MM.1S (cell line): ENCODE results near the gene C6orf163.

Experiments used
- DNase-seq: peaks from one replicate; pipeline ENCODE4 v3.0.0-alpha.2; 2015
- H2AFZ ChIP-seq: fragments of 300-600 bp; sonication (generic); 2 replicates; pipeline ENCODE4 v1.6.0; 2016; ENCODE audit warnings: antibody characterized with exemption, low read length
- H3F3A ChIP-seq: fragments of 300-600 bp; sonication (generic); 2 replicates; pipeline ENCODE4 v1.6.1; 2016; ENCODE audit warnings: mild to moderate bottlenecking, antibody characterized with exemption, low read length, moderate library complexity, mixed read lengths; ENCODE audit not compliant: insufficient read depth
- H3K27ac ChIP-seq: fragments of 300-600 bp; sonication (generic); 2 replicates; pipeline ENCODE4 v1.5.1; 2016; ENCODE audit warnings: mild to moderate bottlenecking, low read length
- H3K27me3 ChIP-seq: fragments of 300-600 bp; sonication (generic); replicated peaks from 2 replicates; pipeline ENCODE4 v1.6.0; 2016; ENCODE audit warnings: low read length; ENCODE audit not compliant: insufficient read depth
- H3K36me3 ChIP-seq: fragments of 300-600 bp; sonication (generic); replicated peaks from 2 replicates; pipeline ENCODE4 v1.6.1; 2016; ENCODE audit warnings: mild to moderate bottlenecking, low read length, mixed read lengths; ENCODE audit not compliant: insufficient read depth
- H3K4me1 ChIP-seq: fragments of 300-600 bp; sonication (generic); 2 replicates; pipeline ENCODE4 v1.6.1; 2016; ENCODE audit warnings: low read length, mixed read lengths
- H3K4me2 ChIP-seq: fragments of 300-600 bp; sonication (generic); 2 replicates; pipeline ENCODE4 v1.6.0; 2016; ENCODE audit warnings: low read depth, low read length
- H3K4me3 ChIP-seq: fragments of 300-600 bp; sonication (generic); 2 replicates; pipeline ENCODE4 v1.5.1; 2016; ENCODE audit warnings: low read length, mixed read lengths
- H3K79me2 ChIP-seq: fragments of 300-600 bp; sonication (generic); 2 replicates; pipeline ENCODE4 v1.6.1; 2016; ENCODE audit warnings: mixed run types, low read length, mixed read lengths
- H3K9ac ChIP-seq: fragments of 300-600 bp; sonication (generic); 2 replicates; pipeline ENCODE4 v1.6.1; 2016; ENCODE audit warnings: low read length, mixed read lengths
- H3K9me2 ChIP-seq: fragments of 300-600 bp; sonication (generic); replicated peaks from 2 replicates; pipeline ENCODE4 v1.6.1; 2016; ENCODE audit warnings: mild to moderate bottlenecking, low read length, mixed read lengths; ENCODE audit not compliant: insufficient read depth
- H3K9me3 ChIP-seq: fragments of 300-600 bp; sonication (generic); replicated peaks from 2 replicates; pipeline ENCODE4 v1.6.1; 2016; ENCODE audit warnings: mild to moderate bottlenecking, low read length, mixed read lengths; ENCODE audit not compliant: insufficient read depth
- H4K20me1 ChIP-seq: fragments of 300-600 bp; sonication (generic); 2 replicates; pipeline ENCODE4 v1.6.1; 2016; ENCODE audit warnings: mild to moderate bottlenecking, low read length, moderate library complexity, mixed read lengths; ENCODE audit not compliant: insufficient read depth
- CTCF ChIP-seq: fragments of 300-600 bp; sonication (generic); IDR thresholded peaks from 2 replicates; pipeline ENCODE4 v1.5.1; 2016; ENCODE audit warnings: antibody characterized with exemption, low read length, mixed read lengths
- EZH2 ChIP-seq: fragments of 300-600 bp; sonication (generic); optimal IDR thresholded peaks from 2 replicates; pipeline ENCODE3; 2017; ENCODE audit warnings: low read depth, mild to moderate bottlenecking, antibody characterized with exemption, low read length, mixed read lengths
- EZH2phosphoT487 ChIP-seq: fragments of 300-600 bp; sonication (generic); IDR thresholded peaks from 2 replicates; pipeline ENCODE4 v1.6.1; 2018; ENCODE audit warnings: antibody characterized with exemption, low read length

C6orf163 gene

GRCh38 chr6:87366899-87367298, 22.3 kb downstream of the C6orf163 start:
- DNase-seq, result no peak
- H2AFZ ChIP-seq, result no peak overlapping the region
- no peak overlapping the region for H3K4me3 ChIP-seq
- H3K4me2 ChIP-seq, result no peak overlapping the region
- no peaks in the 10 kb centered on the region for H3K9me2 ChIP-seq
- no peaks in the 10 kb centered on the region for H3K9me3 ChIP-seq
- H3K27me3 ChIP-seq, result no peaks in the 10 kb centered on the region
- H3K79me2 ChIP-seq, result no peaks in the 10 kb centered on the region
- H4K20me1 ChIP-seq, result no peaks in the 10 kb centered on the region
- no peak for TF ChIP-seq EZH2
- no peak for TF ChIP-seq CTCF
- TF ChIP-seq EZH2phosphoT487, result no peak
- no peaks in the 10 kb centered on the region for H3F3A ChIP-seq
- H3K27ac ChIP-seq, result no peak overlapping the region
- no peaks in the 10 kb centered on the region for H3K36me3 ChIP-seq
- H3K4me1 ChIP-seq, result peaks cover 11% of the 10 kb centered on the region; the same call in 1 of the 2 replicates
- no peak overlapping the region for H3K9ac ChIP-seq

- Histone ChIP-seq H3K9ac (no peak overlapping the region), H3K9me3 (no peaks in the 10 kb centered on the region), H3F3A (no peaks in the 10 kb centered on the region), H3K27me3 (no peaks in the 10 kb centered on the region), H3K9me2 (no peaks in the 10 kb centered on the region), H3K4me1 (no peaks in the 10 kb centered on the region), H2AFZ (no peak overlapping the region), H3K4me2 (no peak overlapping the region), H3K79me2 (no peaks in the 10 kb centered on the region), H3K36me3 (no peaks in the 10 kb centered on the region), H4K20me1 (no peaks in the 10 kb centered on the region), H3K27ac (no peak overlapping the region), H3K4me3 (no peak overlapping the region)
- TF ChIP-seq EZH2phosphoT487 (no peak), CTCF (no peak)
- no peak for DNase-seq
Measured at GRCh38 chr6:87373377-87373776, 28.8 kb downstream of the C6orf163 start.

- Histone ChIP-seq H4K20me1 (no peaks in the 10 kb centered on the region), H3K27me3 (no peaks in the 10 kb centered on the region), H3F3A (no peaks in the 10 kb centered on the region), H2AFZ (no peak overlapping the region), H3K9me2 (no peaks in the 10 kb centered on the region), H3K79me2 (no peaks in the 10 kb centered on the region), H3K4me2 (no peak overlapping the region), H3K4me1 (no peaks in the 10 kb centered on the region), H3K36me3 (no peaks in the 10 kb centered on the region), H3K27ac (no peak overlapping the region), H3K4me3 (no peak overlapping the region), H3K9ac (no peak overlapping the region), H3K9me3 (no peaks in the 10 kb centered on the region)
- DNase-seq, result no peak
- no peak for TF ChIP-seq CTCF
Measured at GRCh38 chr6:87375315-87375714, 30.7 kb downstream of the C6orf163 start.

- no peaks in the 10 kb centered on the region for H3K27me3 ChIP-seq
- no peaks in the 10 kb centered on the region for H3F3A ChIP-seq
- H3K9me3 ChIP-seq, result no peaks in the 10 kb centered on the region
- no peak for DNase-seq
- H3K9ac ChIP-seq, result no peak overlapping the region
- no peaks in the 10 kb centered on the region for H3K79me2 ChIP-seq
- H4K20me1 ChIP-seq, result no peaks in the 10 kb centered on the region
- H3K36me3 ChIP-seq, result no peaks in the 10 kb centered on the region
- no peak overlapping the region for H2AFZ ChIP-seq
- H3K4me3 ChIP-seq, result no peak overlapping the region
- no peaks in the 10 kb centered on the region for H3K4me1 ChIP-seq
- TF ChIP-seq EZH2phosphoT487 (no peak), EZH2 (no peak), CTCF (no peak)
- H3K4me2 ChIP-seq, result no peak overlapping the region
- no peaks in the 10 kb centered on the region for H3K9me2 ChIP-seq
- H3K27ac ChIP-seq, result no peak overlapping the region
Measured at GRCh38 chr6:87376643-87377042, 32.0 kb downstream of the C6orf163 start.
